ENCODE measurements around the gene NPPB.

Gene NPPB

GRCh38 chr1:11880911-11881748, 22.4 kb upstream of the NPPB start:
- no peak for DNase-seq (ENCODE audit: low spot score)

GRCh38 chr1:11880181-11880575, 21.4 kb upstream of the NPPB start:
- no peak for DNase-seq (ENCODE audit: low spot score)

GRCh38 chr1:11879311-11880180, 20.8 kb upstream of the NPPB start:
- no peak for DNase-seq (ENCODE audit: low spot score)

- no peak for DNase-seq (ENCODE audit: low spot score)
Measured at GRCh38 chr1:11878891-11879190, 20.1 kb upstream of the NPPB start.

GRCh38 chr1:11878081-11878890, 19.5 kb upstream of the NPPB start:
- DNase-seq (ENCODE audit: low spot score), result no peak

GRCh38 chr1:11877074-11877473, 18.3 kb upstream of the NPPB start:
- no peak for DNase-seq (ENCODE audit: low spot score)

GRCh38 chr1:11875094-11875493, 16.3 kb upstream of the NPPB start:
- peak; percentile 63 for DNase-seq (ENCODE audit: low spot score)

GRCh38 chr1:11874624-11875023, 15.9 kb upstream of the NPPB start:
- DNase-seq (ENCODE audit: low spot score), result no peak

GRCh38 chr1:11874258-11874562, 15.5 kb upstream of the NPPB start:
- no peak for DNase-seq (ENCODE audit: low spot score)

GRCh38 chr1:11873395-11874257, 14.9 kb upstream of the NPPB start:
- no peak for DNase-seq (ENCODE audit: low spot score)

GRCh38 chr1:11872545-11872944, 13.8 kb upstream of the NPPB start:
- DNase-seq (ENCODE audit: low spot score), result no peak

GRCh38 chr1:11869650-11870207, 11.0 kb upstream of the NPPB start:
- no peak for DNase-seq (ENCODE audit: low spot score)

- no peak for DNase-seq (ENCODE audit: low spot score)
Measured at GRCh38 chr1:11869104-11869503, 10.4 kb upstream of the NPPB start.

GRCh38 chr1:11868331-11868980, 9.7 kb upstream of the NPPB start:
- DNase-seq (ENCODE audit: low spot score), result no peak

GRCh38 chr1:11862890-11863289, 4.1 kb upstream of the NPPB start:
- DNase-seq (ENCODE audit: low spot score), result no peak

GRCh38 chr1:11860587-11860986, 1.8 kb upstream of the NPPB start:
- no peak for DNase-seq (ENCODE audit: low spot score)

GRCh38 chr1:11860083-11860482, 1.3 kb upstream of the NPPB start:
- no peak for DNase-seq (ENCODE audit: low spot score)

GRCh38 chr1:11858968-11859871, 475 bp upstream of the NPPB start:
- peak; percentile 96 for DNase-seq (ENCODE audit: low spot score)

- no peak for DNase-seq (ENCODE audit: low spot score)
Measured at GRCh38 chr1:11858158-11858557, 587 bp downstream of the NPPB start.
